Measurements from ENCODE around the gene PARVG.

PARVG gene

GRCh38 chr22:44214764-44215163 lies 34.0 kb downstream of the PARVG start:
- no peaks in the 10 kb centered on the region for H4K20me1 ChIP-seq (ENCODE audit: insufficient read depth, low read length)
- H2AFZ ChIP-seq (ENCODE audit: low read depth, low read length): no peak overlapping the region
- no peak overlapping the region for H3K27ac ChIP-seq (ENCODE audit: low read length)
- peaks cover 26% of the 10 kb centered on the region for H3K27me3 ChIP-seq (ENCODE audit: low read depth, low read length)
- no peaks in the 10 kb centered on the region for H3K79me2 ChIP-seq (ENCODE audit: low read length)
- no peaks in the 10 kb centered on the region for H3K4me1 ChIP-seq (ENCODE audit: low read length)
- H3K4me2 ChIP-seq (ENCODE audit: low read length): no peak overlapping the region
- no peak overlapping the region for H3K9ac ChIP-seq (ENCODE audit: low read length)
- TF ChIP-seq EZH2phosphoT487 (IDR thresholded peaks at IDR 0.05; ENCODE audit: low read depth) (no peak), CTCF (IDR thresholded peaks at IDR 0.05; ENCODE audit: low read depth, low read length) (no peak)
- H3K36me3 ChIP-seq (replicated peaks; ENCODE audit: low read depth, low read length): no peaks in the 10 kb centered on the region
- H3K4me3 ChIP-seq (ENCODE audit: low read length): no peak overlapping the region
- H3K9me3 ChIP-seq (ENCODE audit: insufficient read depth, low read length): no peaks in the 10 kb centered on the region

GRCh38 chr22:44215287-44215686 lies 34.6 kb downstream of the PARVG start:
- no peak overlapping the region for H3K4me3 ChIP-seq (ENCODE audit: low read length)
- H3K27me3 ChIP-seq (ENCODE audit: low read depth, low read length): peaks cover 21% of the 10 kb centered on the region
- no peaks in the 10 kb centered on the region for H3K36me3 ChIP-seq (replicated peaks; ENCODE audit: low read depth, low read length)
- H3K79me2 ChIP-seq (ENCODE audit: low read length): no peaks in the 10 kb centered on the region
- H3K9me3 ChIP-seq (ENCODE audit: insufficient read depth, low read length): no peaks in the 10 kb centered on the region
- no peaks in the 10 kb centered on the region for H3K4me1 ChIP-seq (ENCODE audit: low read length)
- no peak overlapping the region for H3K27ac ChIP-seq (ENCODE audit: low read length)
- H4K20me1 ChIP-seq (ENCODE audit: insufficient read depth, low read length): no peaks in the 10 kb centered on the region
- H3K4me2 ChIP-seq (ENCODE audit: low read length): no peak overlapping the region
- H2AFZ ChIP-seq (ENCODE audit: low read depth, low read length): no peak overlapping the region
- TF ChIP-seq EZH2phosphoT487 (IDR thresholded peaks at IDR 0.05; ENCODE audit: low read depth) (no peak), CTCF (IDR thresholded peaks at IDR 0.05; ENCODE audit: low read depth, low read length) (no peak)
- no peak overlapping the region for H3K9ac ChIP-seq (ENCODE audit: low read length)

- Histone ChIP-seq H3K4me2 (ENCODE audit: low read length) (no peak overlapping the region), H3K36me3 (replicated peaks; ENCODE audit: low read depth, low read length) (no peaks in the 10 kb centered on the region), H3K79me2 (ENCODE audit: low read length) (no peaks in the 10 kb centered on the region)
These were observed 36.6 kb downstream of the PARVG start for GRCh38 chr22:44217346-44217745.

GRCh38 chr22:44218071-44218470 lies 37.3 kb downstream of the PARVG start:
- peaks cover 11% of the 10 kb centered on the region; the same call in 1 of the 2 replicates for H3K27me3 ChIP-seq (ENCODE audit: low read depth, low read length)
- no peak for TF ChIP-seq EZH2phosphoT487 (IDR thresholded peaks at IDR 0.05; ENCODE audit: low read depth)
- TF ChIP-seq CTCF (IDR thresholded peaks at IDR 0.05; ENCODE audit: low read depth, low read length): no peak
- no peak overlapping the region for H2AFZ ChIP-seq (ENCODE audit: low read depth, low read length)
- H3K9me3 ChIP-seq (ENCODE audit: insufficient read depth, low read length): 0 out of 2 replicates have a peak, but pooled peaks cover 4% of the 10 kb centered on the region
- no peaks in the 10 kb centered on the region for H3K36me3 ChIP-seq (replicated peaks; ENCODE audit: low read depth, low read length)
- no peak overlapping the region for H3K4me3 ChIP-seq (ENCODE audit: low read length)
- no peaks in the 10 kb centered on the region for H4K20me1 ChIP-seq (ENCODE audit: insufficient read depth, low read length)
- H3K4me1 ChIP-seq (ENCODE audit: low read length): no peaks in the 10 kb centered on the region
- no peak overlapping the region for H3K4me2 ChIP-seq (ENCODE audit: low read length)
- H3K79me2 ChIP-seq (ENCODE audit: low read length): no peaks in the 10 kb centered on the region
- no peak overlapping the region for H3K27ac ChIP-seq (ENCODE audit: low read length)
- no peak overlapping the region for H3K9ac ChIP-seq (ENCODE audit: low read length)

More at GRCh38 chr22:44217346-44217745, 36.6 kb downstream of the PARVG start:
- 0 out of 2 replicates have a peak, but pooled peaks cover 4% of the 10 kb centered on the region for H3K9me3 ChIP-seq (ENCODE audit: insufficient read depth, low read length)
- no peaks in the 10 kb centered on the region for H3K4me1 ChIP-seq (ENCODE audit: low read length)
- H2AFZ ChIP-seq (ENCODE audit: low read depth, low read length): no peak overlapping the region
- no peak overlapping the region for H3K27ac ChIP-seq (ENCODE audit: low read length)
- TF ChIP-seq EZH2phosphoT487 (IDR thresholded peaks at IDR 0.05; ENCODE audit: low read depth) (no peak), CTCF (IDR thresholded peaks at IDR 0.05; ENCODE audit: low read depth, low read length) (no peak)
- peaks cover 11% of the 10 kb centered on the region; the same call in 1 of the 2 replicates for H3K27me3 ChIP-seq (ENCODE audit: low read depth, low read length)
- no peak overlapping the region for H3K4me3 ChIP-seq (ENCODE audit: low read length)
- no peaks in the 10 kb centered on the region for H4K20me1 ChIP-seq (ENCODE audit: insufficient read depth, low read length)
- no peak overlapping the region for H3K9ac ChIP-seq (ENCODE audit: low read length)

All from OCI-LY3 (cell line).